Inferior parietal cortex (tissue), 1 donor: ENCODE results near the gene PROCR.
"Not testable (repeated sequence)": the region's sequence is repeated elsewhere in the genome, so short reads cannot be mapped to it uniquely, and the experiment has no call there.

Experiments used
- DNase-seq: peaks from one replicate; pipeline ENCODE4 v3.0.0-alpha.2; 2016; ENCODE audit errors: extremely low spot score

The PROCR gene

DNA sequence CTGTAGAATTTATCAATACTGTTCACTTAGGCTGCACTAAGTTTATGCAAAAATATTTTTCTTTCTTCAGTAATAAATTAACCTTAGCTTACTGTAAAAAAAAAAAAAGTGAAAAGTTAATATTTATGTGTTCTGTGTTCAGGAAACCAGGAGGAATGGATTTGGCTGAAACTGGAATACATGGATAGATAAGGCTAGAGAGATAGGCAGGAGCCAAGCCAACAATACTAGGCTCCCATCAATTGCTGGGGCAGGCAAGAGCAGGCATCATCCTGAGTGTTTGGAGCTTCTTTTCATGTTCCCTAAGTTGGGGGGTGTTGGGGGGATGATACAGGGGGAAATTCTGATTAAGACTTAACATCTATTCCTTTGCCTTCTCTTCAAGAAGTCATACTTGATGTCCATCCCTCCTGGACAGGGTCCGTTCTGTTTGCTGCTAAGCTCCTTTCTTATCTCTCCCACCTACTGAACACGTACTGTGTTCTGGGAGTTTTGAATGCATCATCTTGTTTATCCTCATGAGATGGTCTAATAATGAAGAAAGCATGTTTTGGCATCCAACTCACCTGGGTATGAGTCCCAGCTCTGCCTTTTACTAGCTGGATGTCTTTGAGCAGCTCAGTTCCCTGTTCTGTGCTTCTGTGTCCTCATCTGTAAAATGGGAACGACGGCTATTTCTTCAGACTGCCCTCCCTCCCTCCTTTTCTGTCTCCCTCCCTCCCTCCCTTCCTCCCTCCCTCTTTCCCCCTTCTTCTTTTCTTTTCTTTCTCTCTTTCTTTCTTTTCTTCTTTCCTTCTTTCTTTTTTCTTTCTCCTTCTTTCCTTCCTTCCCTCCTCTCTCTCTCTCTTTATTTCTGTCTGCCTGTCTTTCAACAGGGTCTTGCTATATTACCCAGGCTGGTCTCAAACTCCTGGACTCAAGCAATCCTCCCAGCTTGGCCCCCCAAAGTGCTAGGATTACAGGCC lies 6.4 kb upstream of the PROCR start:
- DNase-seq, result no peak

DNA sequence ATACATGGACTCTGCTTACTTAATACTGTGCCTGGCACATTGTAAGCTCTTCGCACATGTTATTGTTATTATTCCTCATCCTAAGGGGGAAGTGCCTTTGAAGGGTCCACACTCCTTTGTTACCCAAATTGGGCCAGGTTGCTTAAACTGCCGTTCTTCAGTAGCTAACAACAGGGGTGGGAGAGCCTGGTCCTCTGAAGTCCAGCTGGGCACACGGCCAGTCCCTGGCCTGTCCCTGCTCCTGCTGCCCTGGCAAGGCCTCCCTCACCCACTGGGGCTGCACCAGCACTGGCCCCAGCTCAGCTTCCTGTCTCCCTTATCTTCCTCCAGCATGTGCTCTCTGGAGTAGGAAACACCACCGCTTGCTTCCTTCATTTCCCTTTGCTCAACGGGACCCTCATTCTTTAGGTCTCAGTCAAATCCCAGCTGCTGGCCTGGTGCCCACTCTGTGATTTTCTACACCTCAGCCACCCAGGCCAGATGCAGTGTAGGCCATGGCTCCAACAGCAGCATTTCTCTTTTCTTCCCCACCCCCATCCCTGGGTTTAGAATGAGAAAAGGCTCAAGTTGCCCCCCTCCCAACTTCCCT lies 5.5 kb upstream of the PROCR start:
- DNase-seq, result no peak

- no peak for DNase-seq
Measured at GRCh38 chr20:35167787-35168186, 4.1 kb upstream of the PROCR start.

DNA sequence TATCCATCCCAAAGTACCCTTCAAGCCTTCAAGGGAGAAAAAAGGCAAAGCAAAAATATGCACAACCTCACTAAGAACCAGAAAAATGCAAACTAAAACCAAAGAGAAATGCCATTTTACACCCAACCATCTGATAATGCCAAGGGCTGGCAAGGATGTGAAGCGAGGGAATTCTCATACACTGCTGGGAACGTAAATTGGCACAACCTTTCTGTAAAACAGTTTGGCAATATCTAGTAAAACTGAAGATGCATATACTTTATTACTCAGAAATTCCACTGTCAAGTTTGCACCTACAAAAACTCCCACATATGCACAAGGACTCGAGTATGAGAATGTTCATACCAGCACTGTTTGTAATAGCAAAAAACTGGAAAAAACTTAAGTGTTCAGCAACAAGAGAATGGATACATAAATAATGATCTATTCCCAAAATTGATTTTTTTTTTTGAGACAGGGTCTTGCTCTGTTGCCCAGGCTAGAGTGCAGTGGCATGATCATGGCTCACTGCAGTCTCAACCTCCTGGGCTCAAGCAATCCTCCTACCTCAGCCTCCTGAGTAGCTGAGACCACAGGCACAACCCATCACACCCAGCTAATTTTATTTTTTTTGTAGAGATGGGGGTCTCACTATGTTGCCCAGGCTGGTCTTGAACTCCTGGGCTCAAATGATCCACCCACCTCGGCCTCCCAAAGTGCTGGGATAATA lies 3.0 kb upstream of the PROCR start:
- DNase-seq, result not testable (repeated sequence)

DNA sequence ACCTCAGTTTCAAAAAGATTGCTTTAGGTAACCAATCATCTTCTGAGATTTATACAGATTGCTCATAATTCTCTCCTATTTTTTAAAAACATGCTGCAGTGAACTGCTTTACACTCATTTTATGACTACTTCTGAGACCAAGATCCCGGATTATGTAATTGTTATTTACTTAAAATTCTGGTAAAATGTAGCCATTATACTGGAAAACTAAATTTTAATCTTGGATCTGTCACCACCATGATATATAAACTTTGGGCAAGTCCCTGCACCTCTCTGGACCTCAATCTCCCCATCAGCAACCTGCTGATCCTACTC lies 477 bp upstream of the PROCR start:
- DNase-seq, result no peak

DNA sequence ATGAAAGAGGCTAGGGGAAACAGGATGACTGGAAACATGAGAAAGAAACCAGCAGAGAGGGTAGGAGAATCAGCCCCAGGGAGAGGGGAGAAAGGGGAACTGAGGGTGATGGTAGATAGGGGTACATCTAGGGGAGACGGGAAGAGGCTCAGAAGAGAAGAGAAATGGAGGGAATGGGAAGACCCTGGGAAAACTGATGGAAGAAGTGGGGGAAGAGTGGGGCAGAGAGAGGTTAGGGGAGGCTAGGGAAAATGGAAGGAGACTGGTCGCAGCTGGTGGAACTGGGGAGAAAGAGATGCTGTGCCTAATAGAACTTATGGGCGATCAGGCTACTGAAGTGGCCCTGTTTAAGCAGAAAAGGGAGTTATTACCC lies 548 bp downstream of the PROCR start:
- no peak for DNase-seq

- DNase-seq, result no peak
Measured at GRCh38 chr20:35173576-35174192, 1.8 kb downstream of the PROCR start.

DNA sequence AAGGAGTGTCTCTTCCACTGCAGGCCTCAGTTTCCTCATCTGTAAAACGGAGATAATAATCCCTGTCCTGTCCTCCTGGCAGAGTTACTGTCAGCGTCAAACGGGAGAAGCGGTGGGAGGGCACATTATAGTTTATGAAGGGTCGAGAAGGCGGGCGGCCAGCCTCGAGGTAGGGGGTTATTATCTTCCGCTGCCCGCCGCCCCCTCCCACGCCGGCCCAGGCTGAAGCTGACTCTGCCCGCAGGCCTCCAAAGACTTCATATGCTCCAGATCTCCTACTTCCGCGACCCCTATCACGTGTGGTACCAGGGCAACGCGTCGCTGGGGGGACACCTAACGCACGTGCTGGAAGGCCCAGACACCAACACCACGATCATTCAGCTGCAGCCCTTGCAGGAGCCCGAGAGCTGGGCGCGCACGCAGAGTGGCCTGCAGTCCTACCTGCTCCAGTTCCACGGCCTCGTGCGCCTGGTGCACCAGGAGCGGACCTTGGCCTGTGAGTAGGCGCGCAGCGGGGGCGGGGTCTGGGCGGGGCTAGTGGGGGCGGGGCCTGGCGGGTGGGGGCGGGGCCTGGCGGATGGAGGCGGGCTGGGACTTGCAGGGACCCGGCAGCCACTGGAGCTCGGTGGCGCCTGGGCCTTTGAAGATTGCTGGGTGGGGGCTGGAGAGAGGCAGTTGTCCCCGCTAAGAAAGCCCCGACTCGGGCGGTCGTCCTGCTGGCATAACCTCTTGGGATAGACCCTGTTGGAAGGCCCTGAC lies 2.8 kb downstream of the PROCR start:
- no peak for DNase-seq

DNA sequence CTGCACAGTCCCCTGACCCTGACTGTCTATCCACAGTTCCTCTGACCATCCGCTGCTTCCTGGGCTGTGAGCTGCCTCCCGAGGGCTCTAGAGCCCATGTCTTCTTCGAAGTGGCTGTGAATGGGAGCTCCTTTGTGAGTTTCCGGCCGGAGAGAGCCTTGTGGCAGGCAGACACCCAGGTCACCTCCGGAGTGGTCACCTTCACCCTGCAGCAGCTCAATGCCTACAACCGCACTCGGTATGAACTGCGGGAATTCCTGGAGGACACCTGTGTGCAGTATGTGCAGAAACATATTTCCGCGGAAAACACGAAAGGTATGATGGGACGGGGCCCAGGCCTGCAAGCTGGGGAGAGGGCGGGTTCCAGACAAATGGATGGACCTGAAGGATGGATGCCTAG lies 4.3 kb downstream of the PROCR start:
- DNase-seq, result no peak

DNA sequence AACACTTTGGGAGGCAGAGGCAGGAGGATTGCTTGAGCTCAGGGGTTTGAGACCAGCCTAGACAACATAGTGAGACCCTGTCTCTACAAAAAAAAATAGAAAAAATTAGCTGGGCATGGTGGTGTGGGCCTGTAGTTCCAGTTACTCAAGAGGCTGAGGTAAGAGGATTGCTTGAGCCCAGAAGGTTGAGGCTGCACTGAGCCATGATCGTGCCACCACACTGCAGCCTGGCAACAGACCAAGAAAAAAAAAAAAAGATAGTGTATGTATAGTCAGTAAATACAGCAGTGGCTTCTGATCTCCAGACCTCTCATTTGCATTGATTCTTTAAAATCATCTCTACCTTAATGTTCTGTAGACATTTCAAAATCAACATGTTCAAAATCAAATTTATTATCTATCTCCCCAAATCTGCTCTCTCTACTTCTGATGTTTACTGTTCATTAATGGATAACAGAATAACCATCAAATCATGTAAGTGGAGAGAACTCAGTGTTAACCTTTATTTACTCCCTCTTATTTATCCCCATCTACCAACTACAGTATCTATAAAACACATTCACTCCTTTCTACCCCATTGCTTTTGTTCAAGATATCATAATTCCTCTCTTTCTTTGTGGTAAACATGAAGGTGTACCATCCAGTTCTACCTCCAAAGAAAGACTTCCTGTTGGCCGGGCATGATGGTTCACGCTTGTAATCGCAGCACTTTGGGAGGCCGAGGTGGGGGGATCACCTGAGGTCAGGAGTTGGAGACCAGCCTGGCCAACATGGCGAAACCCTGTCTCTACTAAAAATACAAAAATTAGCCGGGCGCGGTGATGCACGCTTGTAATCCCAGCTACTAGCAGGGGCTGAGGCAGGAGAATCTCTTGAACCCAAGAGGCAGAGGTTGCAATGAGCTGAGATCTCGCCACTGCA lies 7.7 kb downstream of the PROCR start:
- DNase-seq, result no peak

DNA sequence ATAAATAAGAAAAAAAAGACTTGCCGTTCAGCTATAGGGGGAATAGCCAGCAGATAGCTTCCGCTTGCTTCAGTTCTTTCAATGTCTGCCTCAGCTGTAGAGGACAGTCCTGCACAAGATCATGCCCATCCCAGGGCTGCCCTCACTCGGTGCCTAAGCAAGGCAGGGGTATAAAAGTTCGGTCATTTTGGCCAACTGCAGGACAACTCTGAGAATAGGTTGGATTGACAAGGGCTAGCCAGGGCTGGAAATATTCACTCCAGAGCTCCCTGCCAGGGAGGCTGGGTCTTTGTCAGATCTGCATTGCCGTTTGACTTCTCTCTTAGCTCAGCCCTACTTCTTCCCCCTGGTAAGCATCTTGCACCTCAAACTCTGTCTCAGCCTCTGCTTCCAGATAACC lies 8.4 kb downstream of the PROCR start:
- no peak for DNase-seq

DNA sequence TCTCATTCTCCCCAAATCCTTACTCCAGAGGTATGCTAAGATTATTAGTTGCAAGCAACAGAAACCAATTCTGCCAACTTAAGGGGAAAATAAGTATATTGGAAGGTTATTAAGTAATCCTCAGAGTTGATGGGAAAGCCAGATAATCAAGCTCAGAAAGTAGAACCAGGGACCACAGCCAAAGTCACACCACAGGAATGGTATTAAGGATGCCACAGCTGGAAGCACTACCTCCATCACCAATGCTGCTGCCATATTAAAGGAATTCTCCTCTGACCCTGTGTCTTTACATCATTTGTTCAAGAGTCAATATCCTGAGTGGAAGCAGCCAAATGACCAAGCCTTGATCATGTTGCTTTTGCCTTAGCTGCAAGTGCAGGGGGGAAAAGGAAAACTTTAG lies 9.9 kb downstream of the PROCR start:
- DNase-seq, result no peak

DNA sequence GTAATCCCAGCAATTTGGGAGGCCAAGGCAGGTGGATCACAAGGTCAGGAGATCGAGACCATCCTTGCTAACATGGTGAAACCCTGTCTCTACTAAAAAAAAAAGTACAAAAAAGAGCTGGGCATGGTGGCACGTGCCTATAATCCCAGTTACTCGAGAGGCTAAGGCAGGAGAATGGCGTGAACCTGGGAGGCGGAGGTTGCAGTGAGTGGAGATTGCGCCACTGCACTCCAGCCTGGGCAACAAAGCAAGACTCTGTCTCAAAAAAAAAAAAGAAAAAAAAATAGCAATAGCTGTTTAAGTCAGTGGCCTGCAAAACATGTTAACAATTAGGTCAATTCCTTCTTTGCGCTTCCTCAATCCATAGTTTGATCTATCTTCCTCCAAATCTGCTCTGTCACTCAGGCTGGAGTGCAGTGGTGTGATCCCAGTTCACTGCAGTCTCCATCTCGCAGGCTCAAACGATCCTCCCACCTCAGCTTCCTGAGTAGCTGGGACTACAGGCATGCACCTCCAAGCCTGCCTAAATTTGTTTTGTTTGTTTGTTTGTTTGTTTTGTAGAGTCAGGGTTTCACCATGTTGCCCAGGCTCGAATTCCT lies 14.9 kb downstream of the PROCR start:
- DNase-seq, result not testable (repeated sequence)

GRCh38 chr20:35187584-35188190 lies 15.8 kb downstream of the PROCR start:
- DNase-seq, result no peak

DNA sequence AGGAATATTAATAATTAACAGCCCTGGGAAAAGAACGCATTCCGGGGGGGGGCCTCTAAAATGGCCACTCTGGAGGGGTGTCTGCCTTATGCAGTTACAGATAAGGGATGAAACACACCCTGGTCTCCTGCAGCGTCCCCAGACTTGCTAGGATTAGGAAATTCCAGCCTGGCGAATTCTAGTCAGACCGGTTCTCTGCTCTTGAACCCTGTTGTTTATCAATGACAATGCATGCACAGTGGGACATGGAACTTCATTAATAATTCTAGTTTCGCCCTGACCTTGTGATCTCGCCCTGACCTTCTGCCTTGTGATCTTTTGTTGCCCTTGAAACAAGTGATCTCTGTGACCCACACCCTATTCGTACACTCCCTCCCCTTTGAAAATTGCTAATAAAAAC lies 17.4 kb downstream of the PROCR start:
- DNase-seq, result not testable (repeated sequence)

GRCh38 chr20:35190556-35190955 lies 18.7 kb downstream of the PROCR start:
- no peak for DNase-seq

DNA sequence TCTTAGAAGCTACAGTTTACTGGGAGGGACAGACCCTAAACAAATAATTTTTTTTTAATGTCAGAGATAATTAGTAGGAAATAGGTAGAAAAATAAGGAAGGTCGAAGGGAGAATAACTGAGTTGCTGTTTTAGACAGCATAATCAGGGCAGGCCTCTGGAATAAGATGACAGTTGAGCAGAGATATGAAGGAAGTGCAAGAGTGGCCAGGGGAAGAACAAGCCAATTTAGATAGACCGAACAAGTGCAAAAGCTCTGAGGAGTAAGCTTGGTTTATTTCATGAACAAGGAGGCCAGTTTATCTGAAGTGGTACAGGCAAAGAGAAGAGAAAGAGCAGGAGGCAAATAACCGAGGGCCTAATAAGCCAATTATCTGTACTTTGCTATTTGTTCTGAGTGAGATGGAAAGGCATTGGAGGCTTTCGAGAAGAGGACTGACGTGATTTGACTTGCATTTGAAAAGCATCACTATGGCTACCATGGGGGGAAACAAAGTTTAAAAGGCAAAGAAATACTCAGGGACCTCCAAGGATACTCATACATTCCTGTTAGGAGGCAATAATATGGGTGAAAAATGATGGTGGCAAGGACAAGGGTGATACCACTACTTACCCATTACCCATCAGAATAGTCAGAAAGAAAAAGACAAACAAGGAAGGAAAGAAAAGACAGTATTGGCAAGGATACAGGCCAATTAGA lies 19.7 kb downstream of the PROCR start:
- DNase-seq, result no peak

GRCh38 chr20:35192118-35192872 lies 20.4 kb downstream of the PROCR start:
- no peak for DNase-seq
